ENCODE data around the gene GCSAM. TPM values are rescaled to one million over a fixed set of nuclear protein-coding genes. Genes with fewer than 3 reads are reported as not detected.

GCSAM gene
- total RNA-seq, 1 experiment from 2014 or later, result not detected

- POLR2A ChIA-PET (ENCODE audit: unreplicated experiment), result no interaction called here
Observed at GRCh38 chr3:112122870-112123269, 10.2 kb downstream of the GCSAM start.

GRCh38 chr3:112121577-112122547 is 11.2 kb downstream of the GCSAM start:
- DNase-seq (no peak), ATAC-seq (no peak)
- Histone ChIP-seq H3K27ac (ENCODE audit: low read length) (no peak overlapping the region), H3K9me3 (ENCODE audit: low read length) (no peaks in the 10 kb centered on the region), H3K79me2 (ENCODE audit: low read length) (no peaks in the 10 kb centered on the region), H3F3A (ENCODE audit: low read length, unreplicated experiment) (no peaks in the 10 kb centered on the region), H3K4me3 (ENCODE audit: low read length) (no peak overlapping the region), H3K27me3 (ENCODE audit: low read length) (no peaks in the 10 kb centered on the region), H3K36me3 (ENCODE audit: low read depth, low read length) (peaks cover 14% of the 10 kb centered on the region; the same call in 1 of the 2 replicates), H3K9ac (ENCODE audit: low read length) (no peak overlapping the region), H3K9me2 (replicated peaks; ENCODE audit: low read length) (no peaks in the 10 kb centered on the region), H2AFZ (ENCODE audit: low read length) (no peak overlapping the region), H3K4me2 (ENCODE audit: low read length) (no peak overlapping the region), H4K20me1 (ENCODE audit: low read length) (no peaks in the 10 kb centered on the region), H3K4me1 (ENCODE audit: insufficient read depth, low read length) (no peaks in the 10 kb centered on the region)
- POLR2A ChIA-PET (ENCODE audit: unreplicated experiment), result no interaction called here
- intact Hi-C loops (cut with micrococcal nuclease), result no loop called here
- CTCF ChIA-PET, result interaction anchor here (1.2 kb wide), 1 partner anchor 10 kb away, joined by 4 read pairs; no protein-coding TSS in a partner anchor
- BruUV-seq (replicated peaks), result no TSS peak
- TF ChIP-seq EZH2phosphoT487 (IDR thresholded peaks at IDR 0.05; ENCODE audit: borderline replicate concordance, low read length) (no peak), EZH2 (IDR thresholded peaks at IDR 0.05; ENCODE audit: low read length, unreplicated experiment) (no peak), CTCF (conservative IDR thresholded peaks at IDR 0.05; ENCODE audit: low read depth, low read length) (no peak)

More at GRCh38 chr3:112122870-112123269, 10.2 kb downstream of the GCSAM start:
- Histone ChIP-seq H3K79me2 (ENCODE audit: low read length) (no peaks in the 10 kb centered on the region), H3K9ac (ENCODE audit: low read length) (no peak overlapping the region), H3K9me2 (replicated peaks; ENCODE audit: low read length) (no peaks in the 10 kb centered on the region), H3K4me3 (ENCODE audit: low read length) (no peak overlapping the region), H3K4me2 (ENCODE audit: low read length) (no peak overlapping the region), H3K27ac (ENCODE audit: low read length) (no peak overlapping the region), H3F3A (ENCODE audit: low read length, unreplicated experiment) (no peaks in the 10 kb centered on the region), H3K9me3 (ENCODE audit: low read length) (no peaks in the 10 kb centered on the region), H4K20me1 (ENCODE audit: low read length) (no peaks in the 10 kb centered on the region), H3K4me1 (ENCODE audit: insufficient read depth, low read length) (no peaks in the 10 kb centered on the region), H3K27me3 (ENCODE audit: low read length) (no peaks in the 10 kb centered on the region), H3K36me3 (ENCODE audit: low read depth, low read length) (peaks cover 9% of the 10 kb centered on the region; the same call in 1 of the 2 replicates), H2AFZ (ENCODE audit: low read length) (no peak overlapping the region)
- BruUV-seq (replicated peaks), result no TSS peak
- ATAC-seq (no peak), DNase-seq (no peak)
- TF ChIP-seq CTCF (conservative IDR thresholded peaks at IDR 0.05; ENCODE audit: low read depth, low read length) (no peak), EZH2phosphoT487 (IDR thresholded peaks at IDR 0.05; ENCODE audit: borderline replicate concordance, low read length) (no peak), EZH2 (IDR thresholded peaks at IDR 0.05; ENCODE audit: low read length, unreplicated experiment) (no peak)
- intact Hi-C loops (cut with micrococcal nuclease), result no loop called here
- CTCF ChIA-PET, result no interaction called here

Data from PC-3 (cell line).